PFSK-1 (cell line): Measurements from ENCODE around the gene PROSER2.

Source experiments
- FOXP2 ChIP-seq: optimal IDR thresholded peaks from 2 replicates; pipeline ENCODE3; 2011; ENCODE audit warnings: borderline replicate concordance, control low read depth, inconsistent platforms; ENCODE audit not compliant: insufficient read depth; ENCODE audit errors: extremely low read length, extremely low read depth
- POLR2AphosphoS5 ChIP-seq: IDR thresholded peaks from 2 replicates; pipeline ENCODE4 v1.6.1; 2012; ENCODE audit warnings: low read depth, mild to moderate bottlenecking, control low read depth, low read length, moderate library complexity
- SIN3A ChIP-seq: IDR thresholded peaks from 2 replicates; pipeline ENCODE4 v1.6.1; 2012; ENCODE audit warnings: mild to moderate bottlenecking, low read length, moderate library complexity, borderline replicate concordance; ENCODE audit not compliant: insufficient read depth
- TAF1 ChIP-seq: IDR thresholded peaks from 2 replicates; pipeline ENCODE4 v1.6.1; 2012; ENCODE audit warnings: low read length, control low read depth, borderline replicate concordance; ENCODE audit not compliant: insufficient read depth
- TF ChIP-seq, protein P1 (sequence below), 2 experiments: IDR thresholded peaks; 2 replicates each; pipeline versions ENCODE4 v1.6.1 to v1.8.0; 2011 to 2012; ENCODE audit warnings: low read depth in 2 of 2, low read length in 2 of 2, control low read depth in 1 of 2, inconsistent platforms in 1 of 2, mild to moderate bottlenecking in 1 of 2, moderate library complexity in 1 of 2; ENCODE audit not compliant: insufficient read depth in 1 of 2

PROSER2 gene

DNA sequence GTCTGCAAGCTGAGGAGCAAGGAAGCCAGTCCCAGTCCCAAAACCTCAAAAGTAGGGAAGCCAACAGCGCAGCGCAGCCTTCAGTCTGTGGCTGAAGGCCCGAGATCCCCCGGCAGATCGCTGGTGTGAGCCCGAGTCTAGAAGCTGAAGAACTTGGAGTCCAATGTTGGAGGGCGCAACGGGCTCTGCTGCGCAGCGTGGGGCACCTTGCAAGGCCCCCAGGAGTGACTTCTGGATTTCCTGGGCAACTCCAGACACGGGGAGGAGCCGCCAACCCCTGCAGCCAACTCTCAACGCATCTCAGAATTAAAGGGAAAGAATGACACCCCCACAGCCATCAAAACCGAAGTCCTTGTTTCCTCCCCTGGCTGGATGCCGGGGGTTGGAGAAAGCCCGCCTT is 18.8 kb upstream of the PROSER2 start:
- TF ChIP-seq TAF1 (no peak), FOXP2 (no peak), POLR2AphosphoS5 (no peak), SIN3A (no peak)
- TF ChIP-seq, protein P1, sequence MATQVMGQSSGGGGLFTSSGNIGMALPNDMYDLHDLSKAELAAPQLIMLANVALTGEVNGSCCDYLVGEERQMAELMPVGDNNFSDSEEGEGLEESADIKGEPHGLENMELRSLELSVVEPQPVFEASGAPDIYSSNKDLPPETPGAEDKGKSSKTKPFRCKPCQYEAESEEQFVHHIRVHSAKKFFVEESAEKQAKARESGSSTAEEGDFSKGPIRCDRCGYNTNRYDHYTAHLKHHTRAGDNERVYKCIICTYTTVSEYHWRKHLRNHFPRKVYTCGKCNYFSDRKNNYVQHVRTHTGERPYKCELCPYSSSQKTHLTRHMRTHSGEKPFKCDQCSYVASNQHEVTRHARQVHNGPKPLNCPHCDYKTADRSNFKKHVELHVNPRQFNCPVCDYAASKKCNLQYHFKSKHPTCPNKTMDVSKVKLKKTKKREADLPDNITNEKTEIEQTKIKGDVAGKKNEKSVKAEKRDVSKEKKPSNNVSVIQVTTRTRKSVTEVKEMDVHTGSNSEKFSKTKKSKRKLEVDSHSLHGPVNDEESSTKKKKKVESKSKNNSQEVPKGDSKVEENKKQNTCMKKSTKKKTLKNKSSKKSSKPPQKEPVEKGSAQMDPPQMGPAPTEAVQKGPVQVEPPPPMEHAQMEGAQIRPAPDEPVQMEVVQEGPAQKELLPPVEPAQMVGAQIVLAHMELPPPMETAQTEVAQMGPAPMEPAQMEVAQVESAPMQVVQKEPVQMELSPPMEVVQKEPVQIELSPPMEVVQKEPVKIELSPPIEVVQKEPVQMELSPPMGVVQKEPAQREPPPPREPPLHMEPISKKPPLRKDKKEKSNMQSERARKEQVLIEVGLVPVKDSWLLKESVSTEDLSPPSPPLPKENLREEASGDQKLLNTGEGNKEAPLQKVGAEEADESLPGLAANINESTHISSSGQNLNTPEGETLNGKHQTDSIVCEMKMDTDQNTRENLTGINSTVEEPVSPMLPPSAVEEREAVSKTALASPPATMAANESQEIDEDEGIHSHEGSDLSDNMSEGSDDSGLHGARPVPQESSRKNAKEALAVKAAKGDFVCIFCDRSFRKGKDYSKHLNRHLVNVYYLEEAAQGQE (IDR thresholded peaks at IDR 0.05; ENCODE audit: insufficient read depth in 1 of 2, low read depth in 2 of 2, low read length in 2 of 2), result no peak

DNA sequence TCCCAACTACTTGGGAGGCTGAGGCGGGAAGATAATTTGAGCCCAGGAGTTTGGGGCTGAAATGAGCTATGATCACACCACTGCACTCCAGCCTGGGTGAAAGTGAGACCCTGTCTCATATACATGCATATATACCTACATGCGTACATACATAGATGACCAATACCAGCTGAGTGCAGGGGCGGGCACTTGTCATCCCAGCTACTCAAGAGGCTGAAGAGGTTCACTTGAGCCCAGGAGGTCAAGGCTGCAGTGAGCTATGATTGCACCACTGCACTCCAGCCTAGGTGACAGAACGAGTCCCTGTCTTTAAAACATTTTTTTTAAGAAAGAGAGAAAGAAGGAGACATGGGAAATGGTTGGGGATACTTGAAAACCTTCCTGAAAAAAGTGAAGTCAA is 17.4 kb upstream of the PROSER2 start:
- TF ChIP-seq SIN3A, result no peak
- TF ChIP-seq, protein P1 (IDR thresholded peaks at IDR 0.05; ENCODE audit: insufficient read depth in 1 of 2, low read depth in 2 of 2, low read length in 2 of 2), result no peak
- TF ChIP-seq POLR2AphosphoS5, result no peak

DNA sequence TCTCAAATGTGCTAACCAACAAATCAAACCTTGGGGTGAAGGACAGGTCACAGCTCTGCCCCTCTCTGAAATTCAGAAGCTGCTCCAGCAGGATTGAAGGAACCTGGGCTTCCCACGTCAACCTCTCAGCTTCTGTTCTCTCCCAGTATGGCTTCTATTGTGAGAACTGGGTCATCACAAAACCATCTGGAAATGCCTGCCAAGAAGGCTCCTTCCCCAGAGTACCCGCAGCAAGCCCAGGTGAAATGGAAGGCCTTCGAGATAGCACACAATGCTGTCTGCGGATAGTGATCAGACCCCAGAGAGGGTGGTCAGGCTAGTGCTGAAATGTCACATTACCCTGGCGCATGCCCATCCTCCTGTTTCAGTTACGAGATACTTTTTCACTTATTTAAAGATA is 16.4 kb upstream of the PROSER2 start:
- TF ChIP-seq FOXP2, result no peak
- TF ChIP-seq, protein P1 (IDR thresholded peaks at IDR 0.05; ENCODE audit: insufficient read depth in 1 of 2, low read depth in 2 of 2, low read length in 2 of 2), result no peak
- no peak for TF ChIP-seq POLR2AphosphoS5
- TF ChIP-seq TAF1, result no peak
- TF ChIP-seq SIN3A, result no peak

- TF ChIP-seq SIN3A (no peak), FOXP2 (no peak), POLR2AphosphoS5 (no peak), TAF1 (no peak)
- TF ChIP-seq, protein P1 (IDR thresholded peaks at IDR 0.05; ENCODE audit: insufficient read depth in 1 of 2, low read depth in 2 of 2, low read length in 2 of 2), result no peak
These were observed 14.3 kb upstream of the PROSER2 start for GRCh38 chr10:11808808-11809207.

DNA sequence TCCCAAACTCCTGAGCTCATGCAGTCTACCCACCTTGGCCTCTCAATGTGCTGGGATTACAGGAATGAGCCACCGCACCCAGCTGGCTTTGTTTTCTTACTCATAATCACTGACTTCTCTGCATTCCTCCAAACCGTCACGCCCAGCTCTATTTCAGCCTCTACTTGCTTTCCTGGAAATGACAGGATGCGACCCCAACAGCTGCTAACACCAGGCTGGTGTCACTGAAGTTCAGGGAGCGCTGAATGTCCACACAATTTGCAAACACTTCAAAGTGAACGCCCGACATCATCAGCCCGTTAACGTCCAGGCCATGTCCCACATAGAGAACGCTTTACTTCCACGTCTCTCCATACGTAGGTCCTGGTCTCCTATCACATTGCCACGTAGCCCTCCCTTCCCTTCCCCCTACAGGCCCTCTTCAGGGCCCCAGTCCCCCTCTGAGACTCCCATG is 12.8 kb upstream of the PROSER2 start:
- TF ChIP-seq, protein P1 (IDR thresholded peaks at IDR 0.05; ENCODE audit: insufficient read depth in 1 of 2, low read depth in 2 of 2, low read length in 2 of 2), result no peak
- TF ChIP-seq FOXP2 (no peak), POLR2AphosphoS5 (no peak), TAF1 (no peak), SIN3A (no peak)
